Activated gamma-delta T cell treated with anti-CD3 and anti-CD28 coated beads, Interleukin-2, amount 50 U/mL, for 16 hours (primary cell): ENCODE results near the gene GABRB1.
A peak's percentile ranks its signal among the peaks of the same experiment; 100 is the strongest.

Experiments
- DNase-seq: peaks from one replicate; pipeline ENCODE4 v3.0.0-alpha.2; 2020; ENCODE audit warnings: low read depth

Gene GABRB1

DNA sequence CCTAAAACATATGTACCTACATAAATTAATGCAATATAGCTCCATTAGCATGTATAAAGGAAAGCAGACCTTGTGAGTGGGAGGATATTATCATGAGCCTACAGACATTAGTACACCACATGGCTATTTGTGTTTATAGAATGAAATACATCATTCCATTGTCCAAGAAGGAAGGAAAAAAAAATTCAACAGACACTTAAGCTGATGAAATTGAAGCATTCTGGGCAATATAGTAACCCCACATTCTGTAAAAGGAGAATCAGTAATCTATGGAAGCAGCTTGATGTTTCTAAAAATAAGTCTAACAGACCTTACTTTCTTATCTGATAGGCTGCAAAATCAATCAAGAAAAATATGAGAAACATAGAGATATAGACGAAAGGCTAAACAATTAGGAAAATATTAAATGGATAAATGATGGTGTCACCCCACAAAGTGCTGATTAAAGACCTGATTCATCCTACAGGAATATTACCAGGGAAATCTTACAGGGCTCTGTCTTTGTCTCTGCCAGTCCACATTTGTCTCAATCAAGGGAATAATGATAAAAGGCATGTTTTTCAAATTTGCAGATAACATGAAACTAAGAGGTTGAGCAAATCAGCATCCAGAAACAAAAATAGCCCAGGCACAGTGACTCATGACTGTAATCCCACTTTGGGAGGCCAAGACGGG is 355.3 kb downstream of the GABRB1 start:
- no peak for DNase-seq

DNA sequence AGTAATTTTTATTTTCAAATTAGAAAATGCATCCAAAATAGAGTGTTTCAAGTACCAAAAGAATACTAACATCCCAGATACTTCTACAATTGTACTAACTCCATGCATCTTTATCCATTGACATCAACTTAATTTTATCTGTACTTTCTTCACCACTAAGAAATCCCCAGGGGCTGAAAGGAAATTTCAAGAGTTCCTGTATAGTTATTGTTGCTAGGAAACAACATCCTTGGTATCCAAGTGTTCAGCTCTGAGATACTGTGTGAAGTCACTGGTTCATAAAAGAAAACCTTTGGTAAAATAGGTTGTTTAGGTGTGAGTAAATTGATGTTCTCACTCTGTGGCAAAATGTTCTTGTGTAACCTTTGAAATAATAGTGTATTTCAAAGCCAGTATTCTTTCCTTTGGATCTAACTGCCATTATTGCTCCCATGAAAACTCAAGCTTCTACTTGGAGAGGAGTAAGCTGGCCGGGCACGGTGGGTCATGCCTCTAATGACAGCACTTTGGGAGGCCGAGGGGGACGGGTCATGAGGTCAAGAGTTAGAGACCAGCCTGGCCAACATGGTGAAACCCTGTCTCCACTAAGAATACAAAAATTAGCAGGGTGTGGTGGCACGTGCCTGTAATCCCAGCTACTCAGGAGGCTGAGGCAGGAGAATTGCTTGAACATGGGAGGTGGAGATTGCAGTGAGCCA is 359.2 kb downstream of the GABRB1 start:
- no peak for DNase-seq

DNA sequence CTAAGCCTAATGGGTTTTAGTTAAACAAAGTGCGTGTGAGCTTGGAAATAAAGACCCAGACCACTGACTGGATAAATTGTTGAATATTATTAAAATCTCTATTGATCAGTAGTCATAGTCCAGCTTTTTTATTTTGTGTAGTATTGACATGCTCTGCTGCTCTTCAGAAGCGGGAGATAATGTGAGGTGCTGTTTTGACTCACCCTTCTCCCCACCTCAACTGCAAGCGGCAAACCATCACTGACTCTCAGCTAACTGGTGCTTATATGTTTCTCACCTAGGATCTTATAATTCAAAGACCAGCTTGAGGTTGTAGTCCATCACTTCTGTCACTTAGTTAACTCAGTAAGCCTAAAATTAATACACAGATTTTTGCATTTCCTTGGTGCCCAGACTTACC is 359.9 kb downstream of the GABRB1 start:
- DNase-seq, result no peak

DNA sequence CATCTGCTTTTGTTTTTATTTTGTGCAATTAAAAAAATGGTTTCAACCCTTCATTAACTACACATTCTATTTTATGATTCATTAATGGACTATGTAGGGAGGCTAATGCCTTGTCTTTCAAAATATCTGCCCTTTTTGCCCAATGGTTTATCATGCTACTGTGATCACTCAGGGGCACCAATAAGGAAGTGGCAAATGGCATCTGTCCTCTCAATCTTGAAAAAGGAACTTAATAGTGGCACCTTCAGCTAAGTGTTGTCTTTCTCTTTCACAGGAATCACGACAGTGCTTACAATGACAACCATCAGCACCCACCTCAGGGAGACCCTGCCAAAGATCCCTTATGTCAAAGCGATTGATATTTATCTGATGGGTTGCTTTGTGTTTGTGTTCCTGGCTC is 375.0 kb downstream of the GABRB1 start:
- DNase-seq, result no peak

DNA sequence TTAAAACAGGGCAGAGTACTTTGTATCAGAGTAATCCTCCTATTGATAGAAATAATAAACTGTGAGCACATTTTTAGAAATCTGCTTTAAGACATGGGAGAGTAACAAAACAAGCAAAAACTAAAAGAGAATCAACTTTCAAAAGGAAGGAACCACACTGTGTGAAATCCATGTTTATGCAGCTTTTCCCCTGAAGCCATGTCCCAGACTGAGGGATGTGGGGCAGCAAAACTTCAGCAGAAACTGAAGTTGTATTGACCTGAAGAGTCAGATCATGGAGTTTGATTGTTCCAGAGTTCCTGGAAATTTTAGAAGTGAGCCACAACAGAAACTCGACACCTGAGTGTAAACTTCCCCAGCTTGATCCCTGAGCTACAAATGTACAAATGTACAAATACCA is 378.9 kb downstream of the GABRB1 start:
- DNase-seq, result no peak

DNA sequence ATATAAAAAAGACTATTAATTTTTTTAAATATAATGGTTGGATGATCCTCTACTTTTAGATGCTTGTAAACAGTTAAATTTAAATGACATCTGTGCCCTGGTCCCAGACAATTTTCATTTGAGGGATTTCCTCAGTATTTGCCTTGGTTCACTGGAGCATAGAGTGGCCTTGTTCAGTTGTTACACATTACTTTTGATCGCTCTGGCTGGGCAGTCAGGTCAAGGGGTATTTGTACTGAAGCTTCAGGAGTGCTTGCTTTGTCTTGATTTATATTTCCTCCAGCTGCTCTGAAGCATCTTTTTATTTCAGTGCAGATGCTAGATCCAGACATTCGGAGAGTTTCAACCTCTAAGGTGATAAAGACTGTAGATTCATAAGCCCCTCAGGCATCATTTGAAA is 382.2 kb downstream of the GABRB1 start:
- no peak for DNase-seq

DNA sequence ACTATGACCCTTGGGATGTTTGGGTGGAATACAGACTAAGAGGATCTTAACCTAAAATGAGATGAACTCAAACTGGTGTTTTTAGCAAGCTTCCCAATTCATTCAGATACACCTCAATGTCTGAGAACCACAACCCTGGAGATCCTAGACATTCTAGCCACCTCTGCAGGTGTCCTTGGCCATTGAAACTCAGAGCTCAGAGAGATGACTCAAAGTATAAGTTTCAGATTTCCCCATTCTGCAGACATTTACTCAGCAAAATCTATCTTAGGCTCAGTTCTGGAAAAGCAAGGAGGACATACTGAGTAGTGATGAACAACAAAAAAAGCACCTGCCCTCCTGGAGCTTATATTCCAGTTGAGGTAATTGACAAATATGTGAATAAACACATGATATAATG is 384.4 kb downstream of the GABRB1 start:
- no peak for DNase-seq

DNA sequence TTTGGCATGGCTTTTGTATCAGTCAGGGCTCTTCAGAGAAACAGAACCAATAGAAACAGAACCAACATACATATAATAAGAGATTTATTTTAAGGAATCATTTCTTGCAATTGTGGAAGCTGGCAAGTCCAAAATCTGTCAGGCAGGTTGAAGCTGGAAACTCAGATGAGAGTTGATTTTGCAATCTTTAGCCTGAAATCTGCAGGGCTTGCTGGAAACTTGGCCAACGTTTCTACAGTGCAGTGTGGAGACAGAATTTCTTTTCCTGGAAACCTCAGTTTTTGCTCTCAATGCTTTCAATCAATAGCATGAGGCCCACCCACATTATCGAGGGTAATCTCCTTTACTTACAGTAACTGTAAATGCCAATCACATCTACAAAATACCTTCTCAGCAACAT is 386.8 kb downstream of the GABRB1 start:
- DNase-seq, result no peak

DNA sequence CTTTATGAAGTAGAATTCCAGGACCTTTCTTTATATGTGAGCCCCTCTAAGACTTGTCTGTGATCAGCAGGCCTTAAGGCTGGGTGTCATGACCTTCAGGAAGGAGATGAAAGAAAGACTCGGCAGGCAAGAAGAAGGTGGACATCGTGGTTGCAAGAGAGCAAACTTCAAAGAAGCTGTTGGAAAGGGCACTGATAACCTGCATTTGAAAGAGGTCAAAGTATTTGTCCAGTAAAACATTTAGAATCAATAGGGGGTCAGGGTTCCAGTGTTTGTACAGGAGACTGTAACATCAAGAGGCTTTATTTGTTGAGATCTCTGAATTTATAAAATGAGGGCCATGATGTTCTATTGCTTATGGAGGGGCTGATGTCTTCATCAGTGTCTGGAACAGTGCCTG is 387.9 kb downstream of the GABRB1 start:
- DNase-seq, result no peak

DNA sequence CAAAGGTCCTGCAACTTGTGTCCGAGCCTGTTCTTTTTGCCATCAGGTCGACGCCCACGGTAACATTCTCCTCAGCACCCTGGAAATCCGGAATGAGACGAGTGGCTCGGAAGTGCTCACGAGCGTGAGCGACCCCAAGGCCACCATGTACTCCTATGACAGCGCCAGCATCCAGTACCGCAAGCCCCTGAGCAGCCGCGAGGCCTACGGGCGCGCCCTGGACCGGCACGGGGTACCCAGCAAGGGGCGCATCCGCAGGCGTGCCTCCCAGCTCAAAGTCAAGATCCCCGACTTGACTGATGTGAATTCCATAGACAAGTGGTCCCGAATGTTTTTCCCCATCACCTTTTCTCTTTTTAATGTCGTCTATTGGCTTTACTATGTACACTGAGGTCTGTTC is 394.3 kb downstream of the GABRB1 start:
- DNase-seq, result no peak

DNA sequence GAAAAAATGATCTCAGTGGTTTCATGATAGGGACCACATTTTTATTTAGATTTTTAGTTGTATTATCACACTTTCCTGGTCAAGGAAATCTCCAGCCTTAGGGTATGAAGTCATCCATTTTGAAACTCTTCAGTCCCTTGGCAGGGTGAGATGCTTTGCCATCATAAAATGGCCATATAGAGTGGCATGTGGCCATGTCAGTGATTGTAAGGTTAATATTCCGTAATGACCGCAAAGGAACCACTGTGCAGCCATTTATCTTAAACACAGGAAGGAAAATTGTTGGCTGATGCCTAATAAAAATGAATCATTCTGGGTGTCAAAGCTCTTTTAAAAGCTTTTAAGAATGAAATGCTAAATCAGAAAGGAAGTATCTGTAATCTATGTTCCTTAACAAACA is 396.6 kb downstream of the GABRB1 start:
- no peak for DNase-seq

DNA sequence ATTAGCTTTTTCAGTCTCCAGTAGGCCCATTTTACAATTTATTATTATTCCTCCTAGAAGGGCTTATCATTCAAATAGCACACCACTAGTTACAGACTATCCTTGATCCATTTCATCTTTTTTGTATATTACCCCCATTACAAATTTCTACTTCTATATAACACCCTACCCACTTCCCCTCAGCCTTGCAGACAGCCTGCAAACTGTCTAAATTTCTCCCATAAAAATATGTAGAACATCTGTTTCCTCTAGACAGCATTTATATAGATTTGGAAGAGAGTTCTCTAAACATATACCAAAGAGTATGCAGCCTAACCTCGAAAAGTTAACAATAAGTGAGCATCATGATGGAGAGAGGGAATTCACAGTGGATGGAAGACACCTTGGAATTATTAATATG is 401.4 kb downstream of the GABRB1 start:
- no peak for DNase-seq

DNA sequence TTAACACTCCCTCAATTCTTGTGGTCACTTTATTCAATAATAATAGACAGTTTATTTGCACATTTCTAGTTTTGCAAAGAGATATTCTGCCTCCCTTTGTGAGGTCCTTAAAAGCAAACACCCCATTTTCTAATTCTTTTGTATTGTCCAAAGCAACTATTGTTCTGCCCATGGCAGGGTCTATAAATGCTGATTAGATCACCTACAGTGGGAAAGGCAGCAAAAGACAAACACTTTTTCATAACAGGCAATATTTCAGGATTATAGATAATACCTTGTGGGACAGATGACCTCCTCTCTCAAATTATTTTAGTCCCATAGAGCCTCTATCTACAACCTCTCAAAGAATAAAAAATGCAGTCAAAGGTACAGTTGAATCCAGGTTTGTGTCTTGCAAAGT is 403.6 kb downstream of the GABRB1 start:
- DNase-seq, result no peak

DNA sequence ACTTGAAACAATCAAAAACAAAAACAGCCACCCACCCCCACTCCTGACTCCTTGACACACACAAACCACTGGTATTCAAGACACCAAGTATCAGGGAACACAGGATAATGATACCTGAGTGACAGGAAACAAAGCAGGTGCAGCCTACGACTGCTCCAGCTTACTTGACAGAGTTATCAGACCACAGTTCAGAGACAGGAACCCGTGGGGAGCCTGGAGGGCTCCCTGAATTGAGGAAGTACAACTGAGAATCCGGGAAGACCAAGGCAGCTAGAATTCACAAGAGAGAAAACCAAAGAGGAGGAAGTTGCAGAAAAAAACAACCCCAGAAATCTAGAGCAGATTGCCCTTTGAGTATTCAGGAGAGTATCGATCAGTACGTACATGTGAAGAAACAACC is 411.6 kb downstream of the GABRB1 start:
- DNase-seq, result no peak

DNA sequence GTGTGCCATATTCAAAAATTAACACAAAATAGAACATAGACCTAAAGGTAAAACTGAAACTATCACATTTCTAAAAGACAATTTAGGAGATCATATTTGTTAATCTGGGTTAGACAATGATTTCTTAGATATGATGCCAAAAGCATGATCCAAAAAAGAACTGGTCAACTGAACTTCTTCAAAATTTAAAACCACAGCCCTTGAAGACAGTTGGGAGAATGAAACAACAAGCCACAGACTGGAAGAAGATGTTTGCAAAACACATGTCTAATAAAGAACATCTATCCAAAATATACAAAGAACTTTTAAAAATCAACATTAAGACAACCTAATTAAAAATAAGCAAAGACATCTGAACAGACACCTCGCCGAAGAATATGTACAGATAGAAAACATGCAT is 412.7 kb downstream of the GABRB1 start:
- DNase-seq, result no peak

DNA sequence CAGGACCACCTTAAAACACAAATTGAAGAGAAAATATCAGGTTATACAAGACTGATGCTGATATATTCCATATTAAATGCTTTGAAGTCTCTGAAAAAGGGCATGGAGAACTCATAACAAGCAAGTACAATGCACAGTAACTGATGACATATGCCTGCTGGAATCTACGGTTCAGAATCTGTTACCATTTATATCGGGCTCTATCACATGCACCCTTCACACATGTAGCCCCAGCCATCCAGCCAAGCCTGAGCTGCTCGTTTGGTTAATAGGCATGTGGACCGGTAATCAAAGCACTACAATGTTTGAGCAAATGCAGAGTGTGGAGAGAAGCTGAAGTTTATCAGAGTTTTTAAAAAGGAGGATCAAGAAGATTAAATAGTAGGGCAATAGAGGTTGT is 420.3 kb downstream of the GABRB1 start:
- no peak for DNase-seq

DNA sequence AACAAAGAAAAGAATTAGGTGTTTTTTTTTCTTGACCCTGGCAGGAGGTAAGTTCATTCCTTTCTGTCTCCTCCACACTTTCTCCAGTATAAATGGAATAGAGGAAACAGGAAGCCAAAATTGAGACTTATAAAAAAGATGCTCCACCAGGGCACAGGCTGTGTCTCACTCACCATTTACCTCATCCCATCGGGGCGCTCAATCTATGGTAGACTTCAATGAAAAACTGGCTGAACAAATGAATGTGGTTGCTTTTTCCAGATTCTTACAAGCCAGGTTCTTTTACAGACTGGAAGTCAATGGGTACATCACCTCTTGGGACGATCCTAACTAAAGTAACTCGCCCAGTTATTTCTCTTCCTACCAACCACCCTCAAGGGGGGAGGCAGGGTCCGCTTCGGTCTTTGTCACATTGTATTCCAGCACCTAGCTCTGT is 431.4 kb downstream of the GABRB1 start:
- no peak for DNase-seq

DNA sequence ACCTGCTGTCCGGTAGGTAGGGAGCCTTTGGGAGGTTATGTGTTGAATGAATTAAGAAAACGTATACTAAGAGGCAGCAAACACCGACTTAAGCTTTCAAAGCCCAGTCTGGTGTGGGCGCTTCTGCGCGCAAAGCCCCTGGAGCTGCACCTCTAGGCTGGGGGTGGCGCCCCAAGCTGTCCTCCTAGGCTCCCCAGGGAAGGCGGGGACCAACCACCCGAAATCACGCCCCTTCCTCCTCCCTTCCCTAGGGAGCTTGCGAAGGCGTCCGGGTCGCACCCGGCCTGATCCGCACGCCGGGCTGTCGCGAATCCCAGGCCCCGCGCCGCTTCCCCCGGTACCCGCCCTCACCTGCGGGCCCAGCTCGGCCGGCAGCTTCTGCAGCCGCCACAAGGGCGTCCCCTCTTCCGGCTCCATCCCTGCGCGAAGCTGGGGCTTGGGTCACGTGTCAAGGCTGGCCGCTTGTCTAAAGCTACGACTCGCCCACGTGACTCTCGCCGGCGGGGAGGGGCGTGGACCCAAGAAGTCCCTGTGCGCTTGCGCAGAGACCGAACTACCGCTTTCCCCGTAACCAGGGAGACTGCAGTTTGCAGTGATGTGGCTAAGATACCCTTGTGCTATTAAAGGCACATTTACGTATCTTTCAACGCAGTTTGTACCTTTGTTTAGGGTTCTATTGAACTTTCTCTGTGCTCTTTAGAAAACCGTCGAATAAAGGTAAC is 432.0 kb downstream of the GABRB1 start, which contains the start of gene COMMD8:
COMMD8 (minus strand) TSS at position 468 of the 722 bp plus-strand sequence; CDS start at position 417, 51 bp downstream.
- DNase-seq, result peak; percentile 96

DNA sequence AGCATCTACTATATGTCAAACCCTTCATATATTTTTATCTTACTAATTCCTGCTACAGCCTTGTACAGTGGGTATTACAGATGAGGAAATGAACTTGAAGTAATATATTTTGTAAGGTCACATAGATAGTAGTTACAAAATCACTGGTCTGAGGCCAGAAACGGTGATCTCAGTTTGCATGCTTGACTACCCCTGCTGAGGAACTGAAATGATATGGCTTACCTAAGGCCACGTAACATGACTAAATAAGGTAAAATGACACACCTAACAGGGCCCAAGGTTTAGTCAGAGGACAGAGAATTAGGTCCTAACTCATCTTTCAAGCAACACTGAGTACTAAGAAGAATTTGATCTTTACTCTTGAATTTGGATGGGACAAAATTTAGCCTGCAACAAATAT is 433.6 kb downstream of the GABRB1 start:
- DNase-seq, result no peak

DNA sequence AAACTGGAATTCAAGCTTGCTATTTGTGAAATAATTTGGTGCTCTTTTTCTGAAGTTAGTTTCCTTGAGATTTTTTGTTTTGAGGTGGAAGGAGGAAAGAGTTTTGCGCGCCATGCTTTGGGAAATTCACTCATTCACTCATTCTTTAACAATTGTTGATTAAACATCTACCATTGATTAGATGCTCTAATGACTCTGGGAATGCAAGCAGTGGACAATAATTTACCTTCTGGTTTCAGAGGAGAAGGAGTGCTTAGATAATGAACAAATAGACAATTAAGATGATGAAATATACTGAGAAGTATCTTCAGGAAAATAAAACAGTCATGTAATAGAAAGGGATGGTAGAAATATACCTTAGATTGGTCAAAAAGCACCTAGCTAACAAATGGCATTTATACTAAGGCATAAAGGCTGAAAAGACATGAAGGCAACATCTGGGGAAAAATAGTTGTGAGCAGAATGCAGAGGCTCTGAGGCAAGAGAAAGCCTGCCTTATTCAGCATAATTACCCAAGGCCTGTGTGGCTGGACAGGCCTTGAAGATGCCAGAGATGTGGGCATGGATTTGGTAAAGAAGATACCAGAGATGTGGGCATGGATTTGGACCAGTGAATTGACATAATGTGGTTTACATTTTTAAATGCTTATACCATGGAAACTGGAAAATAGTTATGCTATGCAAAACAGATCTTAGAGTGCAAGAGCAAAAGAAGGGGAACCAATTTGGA is 434.9 kb downstream of the GABRB1 start:
- no peak for DNase-seq

DNA sequence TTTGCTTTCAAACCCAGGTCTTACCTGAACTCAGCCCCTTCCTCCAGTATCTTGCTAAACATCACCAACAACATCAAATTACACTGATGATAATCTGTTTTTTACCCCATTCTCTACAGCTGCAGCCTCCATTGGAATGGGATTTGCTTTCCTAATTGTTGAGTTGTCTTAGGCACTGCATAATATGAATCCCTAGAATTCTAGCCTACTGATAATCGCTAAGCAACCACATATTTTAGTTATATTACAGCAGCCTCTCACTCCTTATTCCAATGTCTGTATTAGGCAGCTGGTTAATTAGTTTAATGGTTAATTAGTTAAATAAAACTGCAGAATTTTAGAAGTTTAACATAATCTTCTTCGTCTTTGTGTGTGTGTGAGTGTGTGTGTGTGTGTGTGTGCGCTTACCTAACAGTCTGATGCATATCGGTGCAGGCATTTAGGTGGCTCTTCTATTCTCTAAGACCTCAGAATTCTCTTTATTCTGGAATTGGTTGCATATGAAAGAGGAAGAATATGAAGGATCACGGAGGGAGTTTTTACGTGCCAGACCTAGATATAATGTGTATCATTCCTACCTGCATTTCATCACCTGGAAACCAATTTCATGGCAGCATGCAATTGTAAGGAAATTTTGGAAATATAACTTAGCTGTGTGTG is 437.5 kb downstream of the GABRB1 start:
- DNase-seq, result no peak

DNA sequence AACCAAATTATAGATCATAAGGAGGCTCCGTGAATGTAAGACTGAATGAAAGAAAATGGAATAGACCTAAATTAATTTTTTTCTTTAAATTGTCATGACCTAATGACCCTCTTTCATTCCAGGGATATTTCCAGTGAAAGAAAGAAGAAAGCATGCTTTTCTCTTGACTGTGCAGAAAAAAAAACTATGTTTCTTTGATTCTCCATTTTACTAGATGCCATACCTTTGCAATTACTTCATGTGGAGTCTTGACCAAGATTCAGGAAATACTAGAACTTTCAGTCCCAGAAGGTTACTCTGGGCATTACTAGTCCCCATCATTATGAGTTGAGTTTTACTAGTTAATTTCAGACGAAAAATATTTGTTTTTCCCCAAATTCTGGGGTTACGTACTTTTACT is 438.6 kb downstream of the GABRB1 start:
- DNase-seq, result no peak
